Activated CD4-positive, alpha-beta T cell treated with anti-CD3 and anti-CD28 coated beads for 48 hours (primary cell): ENCODE data around the gene CD6.

ENCODE experiments used
- DNase-seq: peaks from one replicate; pipeline ENCODE4 v3.0.0-alpha.2; 2020

Gene CD6

DNA sequence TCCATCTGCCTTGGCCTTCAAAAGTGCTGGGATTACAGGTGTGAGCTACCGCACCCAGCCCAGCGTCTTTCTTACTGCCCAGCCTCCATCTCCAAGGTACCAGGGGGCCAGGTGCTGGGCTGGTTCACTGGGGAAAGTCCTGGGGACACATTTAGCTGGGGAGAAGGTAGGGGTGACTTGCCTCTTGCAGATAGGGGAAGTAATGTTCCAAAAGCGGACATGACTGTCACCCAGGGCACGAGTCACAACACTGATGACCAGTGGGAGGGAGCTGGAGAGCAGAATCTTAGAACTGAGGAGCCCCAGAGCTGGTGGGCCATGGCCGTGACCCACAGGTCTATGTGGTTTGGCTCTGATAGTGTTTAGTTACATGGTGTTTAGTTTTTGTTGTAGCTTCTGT, 17.1 kb upstream of the CD6 start:
- DNase-seq: no peak

DNA sequence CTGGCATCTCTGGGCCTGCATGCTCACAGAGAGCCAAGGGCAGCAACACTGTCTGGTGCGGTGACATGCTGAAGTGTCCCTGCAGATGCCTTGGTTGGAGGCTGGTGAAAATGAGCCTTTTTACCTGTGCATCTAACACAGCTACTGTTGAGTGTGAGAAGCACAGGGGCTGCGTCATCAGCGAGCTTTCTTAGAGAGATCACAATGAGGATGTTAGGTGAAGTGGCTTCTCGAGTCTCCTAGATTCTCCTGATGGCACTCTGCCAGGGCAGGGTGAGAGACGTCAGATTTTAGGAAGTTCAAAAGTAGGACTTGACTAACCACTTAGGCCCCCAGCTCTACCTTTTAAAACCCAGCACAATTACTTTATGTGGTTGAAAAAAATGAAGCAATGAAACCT, 15.9 kb upstream of the CD6 start:
- DNase-seq: no peak

DNA sequence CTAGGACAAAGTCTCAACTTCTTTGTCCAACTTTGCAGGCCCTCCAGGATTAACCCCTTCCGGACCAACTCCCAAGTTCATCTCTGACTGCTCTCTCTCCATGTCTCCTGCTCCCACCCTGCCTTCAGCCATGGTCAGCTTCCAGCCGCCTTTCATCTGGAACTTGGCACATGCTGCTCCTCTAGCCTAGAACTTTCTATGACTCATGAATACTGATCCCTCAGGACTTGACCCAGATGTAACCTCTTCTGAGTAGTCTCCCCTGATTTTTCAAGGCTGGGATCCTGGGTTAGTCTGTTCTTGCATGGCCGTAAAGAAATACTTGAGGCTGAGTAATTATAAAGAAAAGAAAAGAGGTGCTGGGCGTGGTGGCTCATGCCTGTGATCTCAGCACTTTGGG, 14.3 kb upstream of the CD6 start:
- DNase-seq: no peak

DNA sequence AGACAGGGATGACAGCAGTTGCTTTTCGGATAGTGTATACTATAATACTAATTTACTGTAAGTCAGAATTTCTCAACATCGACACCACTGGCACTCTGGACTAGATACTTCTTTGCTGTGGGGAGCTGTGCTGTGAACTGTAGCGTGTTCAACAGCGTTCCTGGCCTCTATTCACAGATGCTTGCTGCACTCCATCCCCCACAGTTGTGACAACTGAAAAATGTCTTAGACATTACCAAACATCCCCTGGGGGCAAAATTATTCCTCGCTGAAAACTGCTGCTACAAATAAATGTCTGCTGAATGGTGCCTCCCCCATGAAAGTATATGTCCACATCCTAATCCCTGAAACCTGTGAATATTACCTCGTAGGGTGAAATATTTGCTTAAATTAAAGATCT, 12.0 kb upstream of the CD6 start:
- DNase-seq: no peak

DNA sequence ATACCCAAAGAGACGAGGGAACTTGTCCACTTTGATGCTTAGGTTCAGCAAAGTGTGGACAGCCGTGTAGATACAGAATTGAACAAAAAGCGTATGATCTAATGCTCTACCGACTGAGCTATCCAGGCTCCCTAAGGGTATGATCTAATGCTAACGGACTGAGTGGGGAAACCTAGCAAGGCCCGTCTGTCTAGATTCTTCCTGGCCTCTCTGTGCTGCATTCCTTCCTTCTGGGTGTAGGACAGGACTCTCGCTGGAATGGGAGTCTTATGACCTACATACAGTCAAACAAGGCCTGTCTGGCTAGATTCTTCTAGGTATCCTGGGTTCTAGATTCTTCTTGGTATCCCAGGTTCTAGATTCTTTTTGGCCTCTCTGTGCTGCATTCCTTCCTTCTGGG, 11.1 kb upstream of the CD6 start:
- no peak for DNase-seq

DNA sequence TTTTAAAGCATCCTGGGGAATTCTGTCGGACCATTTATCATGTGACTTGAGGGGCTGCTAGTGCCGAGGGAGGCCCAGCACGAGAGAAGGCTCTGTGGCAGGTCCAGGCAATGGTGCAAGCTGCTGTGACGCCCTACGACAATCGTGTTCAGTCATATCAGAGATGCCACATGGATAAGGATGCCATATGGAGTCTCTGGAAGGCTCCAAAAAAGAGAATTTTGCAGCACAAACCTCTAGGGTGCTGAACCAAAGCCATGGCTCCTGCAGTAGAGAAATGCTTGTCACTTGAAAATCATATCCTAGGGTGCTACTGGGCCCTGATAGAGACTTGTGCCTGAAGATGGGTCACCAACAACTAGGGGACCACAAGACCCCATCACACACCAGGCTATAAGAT, 6.7 kb upstream of the CD6 start:
- DNase-seq: no peak

DNA sequence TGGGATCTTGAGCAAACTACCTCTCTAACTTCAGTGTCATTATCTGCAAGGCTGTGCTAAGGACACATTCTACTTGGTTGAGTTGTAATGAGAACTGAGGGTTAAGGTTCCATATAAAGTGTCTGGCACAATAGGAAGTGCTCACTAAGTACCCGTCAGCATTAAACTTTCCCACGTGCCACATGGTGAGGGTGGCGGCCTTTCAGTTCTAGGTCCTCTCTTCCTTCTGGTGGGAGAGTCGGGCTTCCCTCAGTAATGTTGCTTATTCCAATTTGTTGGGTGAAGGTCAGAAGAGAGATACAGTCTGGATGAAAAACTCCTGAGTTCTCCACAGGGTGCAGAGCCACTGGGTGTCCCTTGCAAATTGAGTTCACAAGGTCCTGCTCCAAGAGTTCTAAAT, 4.6 kb upstream of the CD6 start:
- no peak for DNase-seq

DNA sequence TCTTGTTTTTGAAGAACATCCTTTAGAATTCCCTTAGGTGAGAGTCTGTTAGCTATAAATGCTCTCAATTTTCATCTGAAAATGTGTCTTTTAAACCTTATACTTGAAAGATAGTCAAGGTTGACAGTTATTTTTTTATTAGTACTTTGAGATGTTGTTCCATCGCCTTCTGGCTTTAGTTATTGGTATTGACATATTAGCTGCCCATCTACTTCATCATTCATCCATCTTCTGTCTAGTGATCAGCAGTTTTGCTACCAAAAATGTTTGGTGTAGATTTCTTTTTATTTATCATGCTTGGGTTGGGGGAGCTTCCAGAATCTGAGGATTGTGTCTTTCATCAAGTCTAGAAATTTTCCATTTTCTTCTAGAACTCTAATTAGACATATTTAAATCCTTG, 3.3 kb upstream of the CD6 start:
- no peak for DNase-seq

DNA sequence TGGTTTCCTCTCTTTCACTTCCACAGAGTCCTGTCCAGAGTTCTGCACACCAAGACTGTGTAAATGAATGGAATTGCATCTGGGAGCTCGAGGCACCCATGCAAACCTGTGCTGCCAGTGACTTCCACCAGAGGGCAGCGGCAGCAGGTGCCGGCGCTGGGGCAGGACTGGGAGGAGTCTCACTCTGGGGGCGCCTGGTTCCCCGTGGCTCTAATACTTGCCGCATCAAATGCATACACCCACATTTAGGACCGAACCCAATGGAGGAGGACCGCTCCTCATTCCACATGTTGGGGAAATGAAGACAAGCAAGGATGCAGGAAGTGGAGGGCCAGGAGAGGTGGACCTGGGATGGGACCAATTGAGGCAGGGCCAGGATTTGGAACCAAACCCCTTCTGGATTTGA, 1.1 kb upstream of the CD6 start:
- peak; percentile 90 for DNase-seq

DNA sequence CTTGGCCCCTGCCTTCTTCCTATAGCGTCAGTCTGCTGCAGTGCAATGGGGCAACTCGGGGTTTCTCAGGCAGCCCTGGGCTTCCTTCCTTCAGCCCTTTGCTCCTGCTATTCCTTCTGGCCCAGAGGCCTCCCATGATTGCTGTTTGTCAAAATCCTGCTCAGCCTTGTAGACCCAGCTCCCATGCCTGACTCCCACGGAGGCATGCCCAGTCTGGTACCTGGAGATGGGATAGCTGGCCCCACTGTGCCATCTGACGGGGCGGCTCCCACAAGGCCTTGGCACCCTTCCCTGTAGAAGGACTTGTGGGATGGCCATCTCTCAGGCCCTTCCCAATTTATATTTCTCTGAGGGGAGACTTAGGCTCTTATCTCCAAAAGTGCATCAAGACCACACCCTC, 590 bp upstream of the CD6 start:
- DNase-seq: no peak

DNA sequence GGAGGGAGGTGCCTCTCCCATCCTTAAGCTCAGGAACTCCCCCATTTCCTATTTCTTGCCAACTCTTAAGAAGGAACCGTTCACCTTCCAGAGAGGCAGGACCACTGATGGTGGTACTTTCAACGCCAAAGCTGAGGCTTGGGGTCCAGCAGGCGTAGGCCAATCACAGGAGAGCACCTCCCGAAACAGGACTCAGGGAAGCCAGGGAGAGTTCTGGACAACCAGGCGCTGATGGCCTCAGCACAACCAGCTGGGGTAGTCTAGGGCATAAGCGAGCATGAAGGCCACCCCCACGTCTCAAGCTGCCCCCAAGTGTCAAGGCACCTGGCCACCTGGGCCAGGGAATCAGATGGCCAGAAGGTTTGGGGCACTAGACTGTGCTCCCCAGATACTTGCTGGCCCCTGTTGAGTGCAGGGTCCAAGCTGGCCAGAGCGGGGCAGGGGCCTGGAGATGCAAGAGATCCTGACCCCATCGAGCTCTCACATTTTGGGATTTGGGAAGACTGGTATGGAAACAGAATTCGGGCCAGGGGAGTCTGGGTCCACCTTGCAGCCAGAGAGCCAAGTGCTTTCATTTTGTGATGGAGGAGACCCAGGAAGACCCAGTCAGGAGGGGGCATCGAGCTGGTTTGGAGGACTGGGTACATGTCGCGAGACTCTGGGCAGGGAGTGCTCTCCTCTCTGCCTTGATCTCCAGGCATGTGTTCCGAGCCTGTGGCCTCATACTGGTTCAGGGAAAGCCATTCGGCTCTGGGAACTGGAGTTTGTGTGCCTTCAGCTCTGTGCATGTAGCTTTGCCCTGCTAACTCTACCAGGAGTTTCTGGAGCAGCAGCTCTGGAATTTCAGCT, 926 bp downstream of the CD6 start:
- DNase-seq: peak; percentile 59

DNA sequence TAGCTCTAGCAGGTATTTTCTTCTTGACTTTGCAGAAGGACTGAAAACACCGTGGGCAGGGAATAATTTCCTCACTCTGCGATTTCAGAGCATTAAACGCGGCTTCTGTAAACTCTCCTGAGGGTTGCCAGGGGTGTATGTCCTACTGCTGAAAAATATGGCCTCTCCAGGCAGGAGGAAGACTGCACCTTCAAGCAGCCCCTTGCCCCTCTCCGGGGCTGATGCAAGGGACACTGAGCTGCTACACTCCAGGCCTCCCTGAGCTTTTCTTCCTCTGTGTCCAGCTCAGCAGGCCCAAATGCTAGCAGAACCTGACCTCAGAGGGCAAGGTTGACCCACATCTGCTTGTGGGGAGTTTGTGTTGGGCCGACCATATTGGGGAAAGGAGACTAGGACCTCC, 2.2 kb downstream of the CD6 start:
- DNase-seq: peak; percentile 47

DNA sequence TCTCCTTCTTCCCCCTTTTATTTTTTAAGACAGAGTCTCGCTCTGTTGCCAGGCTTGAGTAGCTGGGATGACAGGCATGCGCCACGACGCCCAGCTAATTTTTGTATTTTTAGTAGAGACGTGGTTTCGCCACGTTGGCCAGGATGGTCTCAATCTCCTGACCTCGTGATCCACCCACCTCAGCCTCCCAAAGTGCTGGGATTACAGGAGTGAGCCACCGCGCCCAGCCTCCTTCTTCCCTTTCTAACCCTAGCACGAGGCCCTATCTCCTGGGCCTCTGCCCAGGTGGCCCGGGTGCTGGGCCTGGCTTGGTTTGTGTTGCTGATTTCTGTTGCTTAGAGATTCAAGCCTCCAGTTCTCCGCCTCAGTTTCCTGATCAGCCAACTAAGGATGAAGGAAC, 2.8 kb downstream of the CD6 start:
- peak; percentile 53 for DNase-seq

DNA sequence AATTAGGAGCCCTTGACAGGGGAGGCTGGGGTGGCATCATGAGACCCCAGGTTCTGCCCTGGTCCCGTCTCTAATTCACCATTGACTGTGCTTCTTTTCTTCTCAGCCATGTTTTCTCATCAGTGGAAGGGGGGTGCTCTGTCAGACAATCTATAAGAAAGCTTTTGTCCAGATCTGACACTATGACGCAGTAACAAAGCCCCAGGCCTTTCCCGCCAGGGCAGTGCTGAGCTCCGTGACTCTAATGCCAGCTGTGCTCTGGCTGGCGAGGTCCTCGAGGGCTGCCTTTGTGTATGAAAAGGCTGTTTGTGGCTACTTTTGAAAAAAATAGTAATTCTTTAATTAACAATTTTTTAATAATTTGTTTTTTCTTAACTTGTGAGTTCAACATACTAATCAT, 3.2 kb downstream of the CD6 start:
- peak; percentile 67 for DNase-seq

DNA sequence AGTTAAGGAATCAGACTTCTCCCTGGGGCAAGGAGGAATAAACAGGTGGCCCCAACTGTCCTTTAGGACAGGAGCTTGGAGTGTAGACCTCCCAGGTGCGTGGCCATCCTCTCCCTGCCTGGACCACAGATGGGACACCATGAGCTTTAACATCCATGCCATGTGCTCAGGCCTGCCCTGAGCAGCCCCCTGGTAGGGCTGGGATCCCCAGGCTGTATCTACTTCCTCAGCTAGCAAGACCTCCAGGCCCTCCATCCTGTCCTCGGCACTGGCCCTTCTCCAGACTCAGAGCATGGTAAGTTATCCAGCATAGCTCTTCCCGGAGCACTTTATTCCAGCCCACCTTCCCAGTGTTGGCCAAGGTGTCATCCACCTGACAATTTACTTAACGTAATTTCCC, 5.7 kb downstream of the CD6 start:
- no peak for DNase-seq

DNA sequence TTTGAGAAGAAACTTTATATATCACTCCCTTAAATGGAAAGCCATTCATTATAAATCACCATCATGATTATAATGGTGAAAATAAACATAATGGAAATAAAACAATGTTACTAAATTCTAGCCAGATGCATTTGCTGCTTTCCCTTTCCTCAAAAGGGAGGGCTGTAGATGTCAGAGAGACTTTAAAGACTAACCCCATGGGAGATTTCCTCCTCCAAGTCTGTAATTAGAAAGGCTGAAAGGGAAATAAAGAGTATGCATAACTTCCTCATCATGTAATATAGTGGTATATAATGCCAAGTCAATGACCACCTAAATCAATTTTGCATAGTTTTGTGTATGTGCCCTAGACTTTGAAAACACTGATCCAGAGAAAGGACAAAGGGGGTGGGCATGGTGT, 6.4 kb downstream of the CD6 start:
- no peak for DNase-seq

DNA sequence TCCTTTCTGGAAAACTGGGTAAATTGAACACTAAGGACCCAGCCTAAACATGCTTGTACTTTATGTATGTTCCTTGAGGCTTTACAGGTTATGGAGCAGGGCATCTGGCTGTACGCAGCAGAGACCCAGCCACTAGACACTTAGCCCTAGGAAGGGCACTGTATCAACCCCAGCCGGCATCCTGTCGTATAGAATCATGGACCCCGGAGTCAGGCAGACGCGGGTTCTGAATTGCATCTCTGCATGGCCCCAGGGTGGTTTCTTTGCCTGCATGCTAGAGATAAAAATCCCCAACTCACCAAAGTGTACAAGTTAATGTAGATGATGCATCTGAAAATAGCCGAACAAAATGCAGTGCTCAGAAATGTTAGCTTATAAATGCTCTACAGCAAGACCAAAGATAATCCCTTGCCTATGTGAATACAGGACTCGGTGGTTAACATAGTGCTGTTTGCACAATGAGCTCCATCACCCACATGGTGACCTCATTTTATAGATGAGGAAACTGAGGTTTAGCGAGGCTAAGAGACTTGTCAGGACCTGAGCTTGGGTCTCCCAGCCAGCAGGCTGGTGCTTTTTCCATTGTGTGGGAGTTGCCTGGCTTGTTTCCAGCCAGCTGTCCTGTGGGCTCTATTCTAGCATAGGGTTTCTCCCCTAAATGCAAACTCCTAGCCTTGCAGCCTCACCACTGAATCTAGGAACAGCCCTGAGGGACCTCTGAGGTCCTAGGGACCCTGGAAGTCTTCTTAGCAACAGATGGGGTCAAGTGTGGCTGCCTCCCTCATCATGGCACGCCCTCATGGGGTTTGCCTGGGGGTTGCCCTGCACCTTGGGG, 7.3 kb downstream of the CD6 start:
- peak; percentile 90 for DNase-seq

DNA sequence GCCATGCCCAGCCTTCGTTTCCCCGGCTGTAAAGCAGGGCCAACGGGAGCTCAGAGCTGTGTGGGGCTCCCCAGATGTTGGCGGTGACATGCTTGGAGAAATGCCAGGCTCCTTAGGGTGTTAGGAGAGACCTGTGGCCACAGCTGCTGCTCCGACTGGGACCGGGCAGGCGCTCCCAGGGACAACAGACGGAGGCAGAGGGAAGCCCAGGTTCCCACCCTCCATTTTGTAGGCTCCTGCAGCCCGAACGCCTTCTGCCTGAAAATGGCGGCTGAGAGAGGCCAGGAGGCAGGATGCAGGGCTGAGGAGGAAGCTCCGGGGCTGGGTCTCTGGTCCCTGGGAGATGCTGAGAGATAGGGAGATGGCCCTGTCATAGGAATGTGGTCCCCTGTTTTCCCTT, 10.0 kb downstream of the CD6 start:
- DNase-seq: peak; percentile 62

DNA sequence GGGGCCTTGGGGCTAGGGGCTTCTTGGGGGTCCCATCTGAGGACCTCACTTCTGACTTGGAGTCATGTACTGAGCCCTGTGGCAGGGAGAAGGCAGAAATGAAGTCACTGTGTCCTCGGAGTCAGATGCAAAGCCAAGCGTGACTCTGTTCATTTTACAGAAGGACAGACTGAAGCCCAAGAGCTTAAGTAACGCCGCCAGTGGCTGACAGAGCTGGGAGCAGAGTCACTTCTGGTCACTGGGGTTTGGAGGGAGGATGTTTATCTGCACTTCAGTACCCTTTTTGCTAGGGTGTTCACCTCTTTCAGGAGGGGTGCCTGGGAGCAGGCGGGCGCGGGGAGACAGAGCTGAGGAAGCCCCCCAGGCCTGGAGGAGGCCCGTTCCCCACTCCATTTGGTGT, 10.7 kb downstream of the CD6 start:
- peak; percentile 58 for DNase-seq

DNA sequence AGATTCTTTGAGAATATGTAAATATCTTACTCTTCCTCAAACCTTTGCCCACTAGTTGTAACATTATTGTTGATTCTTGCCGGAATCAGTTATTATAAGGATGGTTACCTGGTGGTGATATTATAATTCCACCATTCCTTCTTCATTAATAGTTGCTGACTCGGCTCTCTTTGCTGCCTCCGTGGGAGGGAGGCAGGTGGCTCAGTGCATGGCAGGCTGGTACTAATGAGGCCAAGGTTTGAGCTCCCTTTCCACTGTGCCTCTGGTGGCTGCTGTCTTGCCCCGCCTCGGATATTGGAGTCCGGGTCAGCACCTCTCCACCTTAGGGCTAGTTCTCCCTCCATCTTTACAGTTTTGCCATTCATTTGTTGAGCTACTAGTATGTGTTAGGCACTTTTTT, 12.7 kb downstream of the CD6 start:
- peak; percentile 52 for DNase-seq

DNA sequence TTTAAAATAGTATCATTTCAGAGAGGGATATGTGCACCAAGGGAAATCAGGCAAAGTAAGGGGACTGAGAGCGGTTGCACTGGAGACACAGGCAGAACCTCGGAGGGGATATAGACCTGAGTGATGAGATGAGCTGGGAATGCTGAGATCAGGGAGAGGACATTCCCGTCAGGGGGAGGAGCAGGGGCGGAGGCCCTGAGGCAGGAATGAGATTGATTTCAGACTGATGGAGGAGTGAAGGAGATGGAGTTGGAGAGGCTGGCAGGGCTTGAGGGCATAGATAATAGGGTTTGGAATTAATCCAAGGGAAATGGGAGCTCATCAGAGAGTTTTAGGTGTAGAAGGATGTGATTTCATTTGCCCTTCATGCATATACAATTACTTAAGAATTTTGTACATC, 13.2 kb downstream of the CD6 start:
- no peak for DNase-seq

DNA sequence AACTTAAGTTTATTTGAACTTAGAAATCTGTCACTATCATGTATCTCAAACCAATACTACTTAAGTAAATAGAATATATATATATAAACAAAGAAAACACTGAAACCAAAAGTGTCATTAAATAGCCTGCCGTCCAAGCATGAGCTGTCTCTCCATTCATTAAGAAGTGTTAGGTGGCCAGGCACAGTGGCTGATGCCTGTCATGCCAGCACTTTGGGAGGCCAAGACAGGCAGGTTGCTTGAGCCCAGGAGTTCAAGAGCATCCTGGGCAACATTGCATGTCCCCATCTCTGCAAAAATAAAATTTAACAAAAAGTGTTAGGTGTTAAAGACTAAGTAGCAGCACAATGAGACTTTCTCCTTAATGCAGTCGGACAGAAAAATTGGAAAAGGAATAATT, 14.0 kb downstream of the CD6 start:
- peak; percentile 47 for DNase-seq

DNA sequence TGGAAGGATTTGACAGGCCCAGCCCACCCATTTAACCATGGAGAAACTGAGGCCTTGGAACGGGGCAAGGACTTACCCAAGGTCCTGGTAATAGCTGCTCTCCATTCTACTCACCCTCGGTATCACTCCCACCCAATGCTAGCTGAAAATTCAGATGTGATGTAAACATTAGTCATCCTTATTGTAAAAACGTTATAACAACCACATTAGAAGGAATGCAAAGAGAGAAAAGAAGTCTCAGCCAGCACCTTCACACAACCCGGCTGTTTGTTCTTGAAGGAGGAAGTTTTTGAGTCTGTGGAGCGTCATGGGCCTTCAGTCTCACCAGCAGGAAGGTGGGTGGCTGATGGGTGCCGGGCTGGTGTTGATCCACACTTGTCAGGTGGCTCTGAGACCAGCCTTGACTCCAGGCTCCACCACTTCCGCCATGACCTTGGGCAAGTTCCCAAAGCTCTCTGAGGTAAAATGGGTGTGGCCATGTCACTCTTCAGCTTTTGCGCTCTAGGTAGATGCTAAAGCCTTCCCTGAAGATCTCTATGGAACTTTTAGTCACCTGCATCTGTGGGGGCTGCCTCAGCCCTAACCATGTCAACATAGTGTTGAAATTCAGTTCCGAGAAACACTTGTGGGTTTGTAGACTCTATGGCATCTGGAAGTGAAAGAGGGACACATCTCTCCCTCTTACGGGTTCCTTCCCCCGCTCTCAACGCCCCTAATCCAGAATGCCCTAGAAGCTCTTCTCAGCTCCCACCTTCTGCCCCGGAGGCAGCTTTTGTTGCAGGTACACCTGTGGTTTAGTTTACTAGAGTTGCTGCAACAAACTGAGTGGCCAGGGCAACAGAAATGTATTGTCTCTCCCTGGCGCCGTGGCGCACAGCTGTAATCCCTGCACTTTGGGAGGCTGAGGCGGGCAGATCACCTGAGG, 14.8 kb downstream of the CD6 start:
- DNase-seq: peak; percentile 94
